Measurements from ENCODE around the gene SCNN1A. TPM values are rescaled to one million over a fixed set of nuclear protein-coding genes. Genes with fewer than 3 reads are reported as not detected.

The SCNN1A gene
- total and polyA plus RNA-seq, 8 donors = 2.3 to 212 (median 3.5) TPM

GRCh38 chr12:6310771-6311610 is 64.4 kb downstream of the SCNN1A start:
- no peak for DNase-seq
- Histone ChIP-seq H3K27ac (no peak overlapping the region), H3K4me1 (peaks cover 0 to 36% of the 10 kb centered on the region in 2 donors), H3K4me3 (peak overlapping the region; percentile 29 to 35), H3K27me3 (peaks cover 6 to 20% of the 10 kb centered on the region in 2 donors), H3K9me3 (no peaks in the 10 kb centered on the region), H3K36me3 (no peaks in the 10 kb centered on the region)
- intact Hi-C loops (cut with DNase I) = no loop called here
- ATAC-seq = no peak
- TF ChIP-seq, protein P1, sequence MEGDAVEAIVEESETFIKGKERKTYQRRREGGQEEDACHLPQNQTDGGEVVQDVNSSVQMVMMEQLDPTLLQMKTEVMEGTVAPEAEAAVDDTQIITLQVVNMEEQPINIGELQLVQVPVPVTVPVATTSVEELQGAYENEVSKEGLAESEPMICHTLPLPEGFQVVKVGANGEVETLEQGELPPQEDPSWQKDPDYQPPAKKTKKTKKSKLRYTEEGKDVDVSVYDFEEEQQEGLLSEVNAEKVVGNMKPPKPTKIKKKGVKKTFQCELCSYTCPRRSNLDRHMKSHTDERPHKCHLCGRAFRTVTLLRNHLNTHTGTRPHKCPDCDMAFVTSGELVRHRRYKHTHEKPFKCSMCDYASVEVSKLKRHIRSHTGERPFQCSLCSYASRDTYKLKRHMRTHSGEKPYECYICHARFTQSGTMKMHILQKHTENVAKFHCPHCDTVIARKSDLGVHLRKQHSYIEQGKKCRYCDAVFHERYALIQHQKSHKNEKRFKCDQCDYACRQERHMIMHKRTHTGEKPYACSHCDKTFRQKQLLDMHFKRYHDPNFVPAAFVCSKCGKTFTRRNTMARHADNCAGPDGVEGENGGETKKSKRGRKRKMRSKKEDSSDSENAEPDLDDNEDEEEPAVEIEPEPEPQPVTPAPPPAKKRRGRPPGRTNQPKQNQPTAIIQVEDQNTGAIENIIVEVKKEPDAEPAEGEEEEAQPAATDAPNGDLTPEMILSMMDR (IDR thresholded peaks at IDR 0.05) = no peak

GRCh38 chr12:6307529-6307928 is 67.8 kb downstream of the SCNN1A start:
- Histone ChIP-seq H3K36me3 (no peaks in the 10 kb centered on the region), H3K27ac (no peak overlapping the region), H3K9me3 (no peaks in the 10 kb centered on the region), H3K4me1 (peaks cover 0 to 28% of the 10 kb centered on the region in 2 donors), H3K27me3 (peaks cover 6 to 20% of the 10 kb centered on the region in 2 donors), H3K4me3 (no peak overlapping the region)
- intact Hi-C loops (cut with DNase I) = no loop called here
- TF ChIP-seq, protein P1 (IDR thresholded peaks at IDR 0.05) = no peak
- peak in 1 of 4 donors; percentile 59 for DNase-seq
- peak; percentile 9 for ATAC-seq

DNA sequence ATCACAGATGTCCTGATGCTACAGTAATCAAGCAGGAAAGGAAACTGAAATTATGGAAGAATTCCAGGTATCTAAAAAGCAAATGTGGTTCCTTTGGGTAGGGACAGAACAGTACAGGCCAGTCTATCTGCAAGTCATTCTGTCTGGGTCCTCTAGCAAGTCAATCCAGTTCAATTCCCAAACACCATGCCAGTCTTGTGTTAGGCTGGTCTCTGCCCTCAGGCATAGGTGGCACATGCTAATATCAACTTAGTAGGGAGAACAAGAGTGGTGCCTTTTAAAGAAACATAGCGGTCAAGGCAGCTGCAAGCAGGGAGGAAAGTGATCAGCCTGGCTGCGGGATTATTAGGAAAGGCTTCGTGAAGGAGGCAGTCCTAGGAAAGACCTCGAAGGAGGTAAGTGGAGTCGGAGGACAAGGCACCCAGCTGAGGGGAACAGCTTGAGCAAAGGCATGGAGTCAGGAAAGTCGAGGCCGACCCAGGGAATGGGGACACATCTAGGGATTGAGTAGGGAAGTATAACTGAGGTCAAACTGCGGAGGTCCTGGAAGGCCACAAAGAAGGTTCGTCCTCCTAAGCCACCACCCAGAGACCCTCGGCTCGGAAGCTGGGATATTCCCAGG is 68.7 kb downstream of the SCNN1A start:
- TF ChIP-seq, protein P1 (IDR thresholded peaks at IDR 0.05) = no peak
- Histone ChIP-seq H3K4me1 (peaks cover 0 to 23% of the 10 kb centered on the region in 2 donors), H3K9me3 (no peaks in the 10 kb centered on the region), H3K27ac (peak overlapping the region in 1 of 2 donors; percentile 21), H3K27me3 (peaks cover 6 to 20% of the 10 kb centered on the region in 2 donors), H3K4me3 (no peak overlapping the region), H3K36me3 (no peaks in the 10 kb centered on the region)
- no peak for DNase-seq
- intact Hi-C loops (cut with DNase I) = no loop called here
- ATAC-seq = no peak

- peaks cover 0 to 23% of the 10 kb centered on the region in 2 donors for H3K4me1 ChIP-seq
- DNase-seq (no peak), ATAC-seq (no peak)
- intact Hi-C loops (cut with DNase I) = no loop called here
- no peak overlapping the region for H3K4me3 ChIP-seq
- no peaks in the 10 kb centered on the region for H3K9me3 ChIP-seq
- no peak overlapping the region for H3K27ac ChIP-seq
- H3K36me3 ChIP-seq = no peaks in the 10 kb centered on the region
- H3K27me3 ChIP-seq = peaks cover 6 to 17% of the 10 kb centered on the region in 2 donors
- TF ChIP-seq, protein P1 (IDR thresholded peaks at IDR 0.05) = no peak
Observed at GRCh38 chr12:6306151-6306550, 69.2 kb downstream of the SCNN1A start.

GRCh38 chr12:6303071-6303470 is 72.3 kb downstream of the SCNN1A start:
- Histone ChIP-seq H3K9me3 (no peaks in the 10 kb centered on the region), H3K4me3 (no peak overlapping the region), H3K27ac (no peak overlapping the region), H3K27me3 (no peaks in the 10 kb centered on the region), H3K36me3 (no peaks in the 10 kb centered on the region), H3K4me1 (peaks cover 0 to 12% of the 10 kb centered on the region in 2 donors)
- ATAC-seq (no peak), DNase-seq (no peak)
- TF ChIP-seq, protein P1 (IDR thresholded peaks at IDR 0.05) = no peak
- intact Hi-C loops (cut with DNase I) = no loop called here
